Small intestine (tissue), 7 donors: Measurements from ENCODE around the gene ZFYVE27. TPM values are rescaled to one million over a fixed set of nuclear protein-coding genes. Genes with fewer than 3 reads are reported as not detected.
A peak's percentile ranks its signal among the peaks of the same experiment; 100 is the strongest.

Experiments used
- DNase-seq, 2 donors: peaks; one replicate each; pipeline versions ENCODE4 v3.0.0 to v3.0.0-alpha.2; 2013
- FAIRE-seq: peaks from 2 replicates; lab custom pipeline; 2012; peaks lifted over from hg19 to GRCh38; lab: Jason Lieb, UNC
- H3K27ac ChIP-seq, 3 donors: one replicate each; pipeline ENCODE4 v1.5.1; 2013; ENCODE audit warnings: low read length in 2 of 3, mild to moderate bottlenecking in 2 of 3, control low read depth in 1 of 3, inconsistent platforms in 1 of 3, low read depth in 1 of 3, moderate library complexity in 1 of 3
- H3K27me3 ChIP-seq, 3 donors: one replicate each; pipeline ENCODE4 v1.6.1; 2013; ENCODE audit warnings: low read length in 3 of 3, inconsistent platforms in 1 of 3; ENCODE audit not compliant: control insufficient read depth in 3 of 3, insufficient read depth in 3 of 3
- H3K36me3 ChIP-seq, 3 donors: one replicate each; pipeline ENCODE4 v1.6.1; 2013; ENCODE audit warnings: low read length in 3 of 3, inconsistent platforms in 1 of 3, low read depth in 1 of 3, mild to moderate bottlenecking in 1 of 3, moderate library complexity in 1 of 3; ENCODE audit not compliant: control insufficient read depth in 3 of 3, insufficient read depth in 2 of 3
- H3K4me1 ChIP-seq, 3 donors: one replicate each; pipeline ENCODE4 v1.6.1; 2013; ENCODE audit warnings: low read length in 2 of 3, inconsistent platforms in 1 of 3, low read depth in 1 of 3, mild to moderate bottlenecking in 1 of 3, moderate library complexity in 1 of 3; ENCODE audit not compliant: control insufficient read depth in 3 of 3, insufficient read depth in 2 of 3
- H3K4me3 ChIP-seq, 3 donors: one replicate each; pipeline ENCODE4 v1.5.1; 2013; ENCODE audit warnings: low read length in 3 of 3, control low read depth in 1 of 3, inconsistent platforms in 1 of 3, low read depth in 1 of 3, mild to moderate bottlenecking in 1 of 3, moderate library complexity in 1 of 3
- H3K9me3 ChIP-seq, 2 donors: one replicate each; pipeline ENCODE4 v1.6.1; 2013; ENCODE audit warnings: low read depth in 1 of 2, low read length in 1 of 2; ENCODE audit not compliant: control insufficient read depth in 2 of 2, insufficient read depth in 1 of 2
- WGBS, 3 donors: extraction: QIAGEN DNeasy Blood & Tissue Kit; methylation state at CpG; one replicate each; pipeline ENCODE4 v1.1.7; 2013; 5-methylcytosine and 5-hydroxymethylcytosine counted together
- polyA plus RNA-seq, 4 donors: library from polyadenylated mRNA; stranded (reverse) in 3 of 4; unstranded in 1 of 4; fragments of 200-250 nt in 3 of 4; fragments of 120-200 nt in 1 of 4; gene quantifications; one replicate each; pipeline versions ENCODE4 v1.2.1 to v1.2.3, GENCODE V29; 2013
- donor health status: healthy with polysubstance abuse.
- donor health status: control.
- donor health status: control.
- donor health status: Bipolar disorder and iron deficiency.
- donor health status: healthy.

Gene ZFYVE27
- polyA plus RNA-seq, 4 donors, result 21.6 to 53.9 (median 29.7) TPM

DNA sequence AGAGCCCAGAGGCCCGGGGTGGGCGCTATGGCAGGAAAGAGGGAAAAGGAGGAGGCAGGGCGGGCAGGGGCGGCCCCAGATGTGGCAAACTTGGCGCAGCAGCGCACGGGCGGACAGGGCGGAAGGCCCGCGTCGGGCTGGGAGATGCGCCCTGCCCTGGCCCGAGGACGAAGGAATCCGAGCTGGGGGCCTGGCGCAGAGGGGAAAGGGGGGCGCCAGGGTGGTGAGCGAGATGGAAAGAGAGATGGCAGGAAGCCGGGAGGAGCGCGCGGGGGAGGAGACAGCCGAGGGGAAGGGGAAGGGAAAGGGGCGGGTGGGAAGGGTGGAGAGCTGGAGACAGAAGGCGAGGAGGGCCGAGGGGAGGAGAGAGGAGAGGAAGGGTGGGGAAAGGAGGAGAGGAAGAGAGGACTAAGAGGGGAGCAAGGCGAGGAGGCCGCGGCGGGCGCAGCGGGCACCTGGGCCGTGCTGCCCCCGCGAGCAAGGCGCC is 23.5 kb upstream of the ZFYVE27 start, which contains the start of gene MARVELD1:
Gene MARVELD1 (plus strand): TSS at position 392 of the 487 bp plus-strand sequence. CDS start 147 bp downstream, outside the sequence.
- peak in 1 of 2 donors; percentile 87 for DNase-seq

DNA sequence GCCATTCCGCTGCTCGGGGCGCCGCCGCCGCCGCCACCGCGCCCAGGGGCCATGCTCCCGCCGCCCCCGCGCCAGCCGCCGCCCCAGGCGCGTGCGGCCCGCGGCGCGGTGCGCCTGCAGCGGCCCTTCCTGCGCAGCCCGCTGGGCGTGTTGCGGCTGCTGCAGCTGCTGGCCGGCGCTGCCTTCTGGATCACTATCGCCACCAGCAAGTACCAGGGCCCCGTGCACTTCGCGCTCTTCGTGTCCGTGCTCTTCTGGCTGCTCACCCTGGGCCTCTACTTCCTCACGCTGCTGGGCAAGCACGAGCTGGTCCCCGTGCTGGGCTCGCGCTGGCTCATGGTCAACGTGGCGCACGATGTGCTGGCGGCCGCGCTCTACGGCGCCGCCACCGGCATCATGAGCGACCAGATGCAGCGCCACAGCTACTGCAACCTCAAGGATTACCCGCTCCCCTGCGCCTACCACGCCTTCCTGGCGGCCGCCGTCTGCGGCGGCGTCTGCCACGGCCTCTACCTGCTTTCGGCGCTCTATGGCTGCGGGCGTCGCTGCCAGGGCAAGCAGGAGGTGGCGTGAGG is 23.0 kb upstream of the ZFYVE27 start:
- Histone ChIP-seq H3K36me3 (peaks cover 0 to 22% (median 0%) of the 10 kb centered on the region in 3 donors), H3K4me1 (peaks cover 4 to 32% (median 5%) of the 10 kb centered on the region in 3 donors), H3K4me3 (peak overlapping the region; percentile 58 to 65 (median 61)), H3K27ac (peak overlapping the region; percentile 62 to 94 (median 83)), H3K9me3 (no peaks in the 10 kb centered on the region), H3K27me3 (no peaks in the 10 kb centered on the region)
- 0 to 1% (median 0%) methylated on average over 38 to 69 of the region's 69 CpGs for WGBS, 3 donors
- DNase-seq (peak; percentile 67 to 93), FAIRE-seq (no peak)

More for the DNA sequence above, 23.5 kb upstream of the ZFYVE27 start, which contains the start of gene MARVELD1:
- H3K4me3 ChIP-seq, result peak within 1 kb of the TSS; percentile 58 to 65 (median 61)
- peaks cover 4 to 27% (median 4%) of the 10 kb centered on the region in 3 donors for H3K4me1 ChIP-seq
- H3K9me3 ChIP-seq, result no peaks in the 10 kb centered on the region
- WGBS, 3 donors, result 6 to 25% (median 6%) methylated on average over 15 to 37 of the region's 37 CpGs
- FAIRE-seq, result no peak
- H3K27ac ChIP-seq, result peak within 1 kb of the TSS; percentile 62 to 94 (median 83)
- peaks cover 0 to 20% (median 0%) of the 10 kb centered on the region in 3 donors for H3K36me3 ChIP-seq
- H3K27me3 ChIP-seq, result no peaks in the 10 kb centered on the region

DNA sequence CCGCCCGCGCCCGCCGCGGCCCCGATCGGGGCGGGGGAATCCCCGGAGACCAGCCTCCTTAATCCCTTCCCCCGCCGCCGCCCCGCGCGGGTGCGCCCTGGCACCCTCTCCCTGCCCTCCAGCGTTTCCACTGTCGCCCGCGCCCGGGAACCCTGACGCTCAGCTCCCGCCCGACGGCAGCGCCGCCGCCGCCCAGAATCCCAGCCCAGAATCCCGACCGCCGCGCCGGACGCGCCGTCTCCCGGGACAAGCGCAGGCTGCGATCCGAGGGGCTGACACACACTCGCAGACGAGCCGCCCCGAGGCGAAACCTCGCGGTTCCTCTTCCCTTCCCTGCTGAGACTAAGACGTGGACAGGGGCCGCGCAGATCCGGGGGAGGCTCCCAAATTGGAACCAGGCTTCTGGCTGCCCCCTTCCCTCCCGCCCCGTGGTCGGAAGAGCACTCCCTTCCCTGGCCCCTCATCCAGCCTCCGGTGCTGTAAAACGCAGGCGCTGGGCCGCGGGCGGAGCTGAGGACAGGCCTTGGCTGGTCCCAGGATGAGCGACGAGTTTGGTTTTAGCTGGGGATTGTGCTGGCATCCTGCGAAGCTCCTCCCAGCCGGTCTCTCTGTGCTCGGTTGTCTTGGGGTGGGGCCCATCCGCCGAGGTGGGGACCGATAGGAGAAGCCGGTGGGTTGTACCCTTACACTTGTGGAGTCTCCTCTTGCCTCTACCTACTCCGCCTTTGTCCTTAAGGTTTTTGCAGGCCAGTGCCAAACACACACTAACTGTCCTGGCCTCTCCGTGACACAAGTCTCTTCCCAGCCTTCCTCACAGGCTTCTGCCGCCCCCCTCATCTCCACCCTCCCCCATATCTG is 22.3 kb upstream of the ZFYVE27 start:
- WGBS, 3 donors, result 4 to 8% (median 7%) methylated on average over 49 to 74 of the region's 74 CpGs
- Histone ChIP-seq H3K36me3 (peaks cover 0 to 26% (median 0%) of the 10 kb centered on the region in 3 donors), H3K27me3 (no peaks in the 10 kb centered on the region), H3K27ac (peak overlapping the region; percentile 62 to 94 (median 83)), H3K9me3 (no peaks in the 10 kb centered on the region), H3K4me1 (peaks cover 5 to 39% (median 8%) of the 10 kb centered on the region in 3 donors), H3K4me3 (peak overlapping the region; percentile 58 to 65 (median 61))
- DNase-seq (peak in 1 of 2 donors; percentile 33), FAIRE-seq (no peak)

DNA sequence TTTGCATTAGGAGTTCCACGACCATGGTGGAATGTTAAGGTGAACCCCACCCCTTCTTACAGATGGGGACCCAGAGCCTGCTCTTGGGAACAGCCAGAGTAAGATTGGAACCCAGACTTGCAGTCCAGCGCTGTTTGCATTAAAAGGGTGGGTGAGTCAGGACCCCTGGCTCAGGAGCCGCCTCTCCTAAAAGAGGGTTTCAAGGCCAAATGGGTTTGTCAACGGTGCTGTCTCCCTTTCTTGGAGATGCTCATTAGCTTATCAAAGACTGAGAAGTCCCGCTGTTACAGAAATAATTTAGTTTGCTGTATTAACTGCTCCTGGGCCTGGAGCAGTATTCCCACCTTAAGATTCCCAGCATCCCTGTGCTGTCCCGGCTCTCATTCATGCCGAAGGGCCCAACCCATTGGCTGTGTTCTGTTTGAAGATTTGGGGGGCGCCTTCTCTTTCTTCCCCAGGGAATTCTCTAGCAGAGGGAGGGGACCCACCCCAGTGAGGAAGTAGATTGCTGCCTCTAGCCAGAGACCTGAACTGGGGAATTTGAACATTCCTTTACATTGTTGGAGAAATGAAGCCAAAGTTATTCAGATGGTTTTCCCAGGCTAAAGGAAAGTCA is 21.6 kb upstream of the ZFYVE27 start:
- peaks cover 0 to 26% (median 0%) of the 10 kb centered on the region in 3 donors for H3K36me3 ChIP-seq
- DNase-seq, result no peak
- H3K4me3 ChIP-seq, result peak overlapping the region in 1 of 3 donors; percentile 65
- H3K27me3 ChIP-seq, result no peaks in the 10 kb centered on the region
- WGBS, 3 donors, result 64 to 75% (median 71%) methylated on average over 8 of the region's 8 CpGs
- peaks cover 5 to 40% (median 9%) of the 10 kb centered on the region in 3 donors for H3K4me1 ChIP-seq
- H3K9me3 ChIP-seq, result no peaks in the 10 kb centered on the region
- no peak for FAIRE-seq
- H3K27ac ChIP-seq, result peak overlapping the region in 2 of 3 donors; percentile 83 to 94

DNA sequence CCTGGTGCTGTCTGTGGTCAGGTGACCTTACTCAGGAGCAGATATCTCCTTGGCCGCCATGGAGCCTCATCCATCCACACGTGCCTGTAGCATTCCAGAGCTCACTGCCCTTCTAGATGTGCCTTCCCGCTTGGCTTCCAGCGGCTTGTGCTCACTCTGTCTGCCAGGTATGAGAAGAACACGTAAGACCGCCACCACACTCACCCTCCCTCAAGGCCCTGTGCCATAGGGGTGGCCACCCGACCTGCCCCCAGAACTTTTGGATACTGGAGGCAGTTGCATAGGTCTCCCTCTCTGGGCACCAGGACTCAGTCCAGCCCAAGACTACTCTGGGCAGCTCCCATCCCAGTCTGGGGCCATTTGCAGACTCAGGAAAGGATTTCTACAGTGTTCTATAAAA is 19.3 kb upstream of the ZFYVE27 start:
- H3K27ac ChIP-seq, result peak overlapping the region in 2 of 3 donors; percentile 58 to 81
- DNase-seq (no peak), FAIRE-seq (no peak)
- no peaks in the 10 kb centered on the region for H3K9me3 ChIP-seq
- WGBS, 3 donors, result 89 to 90% (median 89%) methylated on average over 7 of the region's 7 CpGs
- peaks cover 0 to 26% (median 0%) of the 10 kb centered on the region in 3 donors for H3K36me3 ChIP-seq
- peaks cover 5 to 44% (median 9%) of the 10 kb centered on the region in 3 donors for H3K4me1 ChIP-seq
- H3K4me3 ChIP-seq, result no peak overlapping the region
- no peaks in the 10 kb centered on the region for H3K27me3 ChIP-seq

DNA sequence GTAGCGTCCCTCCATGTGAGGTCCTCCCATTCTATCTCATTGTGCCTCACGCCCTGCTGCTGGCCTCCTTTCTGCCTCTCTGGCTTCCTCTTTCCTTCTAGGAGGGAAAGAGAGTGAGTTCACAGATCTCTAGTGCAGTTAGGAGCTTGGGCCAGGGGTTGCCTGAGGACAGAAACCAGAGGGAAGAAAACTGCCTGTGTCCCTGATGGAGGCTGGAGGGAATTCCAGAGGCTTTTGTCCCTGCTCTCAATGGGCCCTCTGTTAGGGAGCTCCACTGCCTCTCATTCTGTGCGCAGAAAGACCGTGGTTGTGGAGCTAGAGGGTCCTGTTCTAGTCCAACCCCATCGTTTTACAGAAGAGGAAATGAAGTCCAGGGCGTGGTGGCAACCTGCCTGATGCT is 18.8 kb upstream of the ZFYVE27 start:
- peaks cover 0 to 26% (median 0%) of the 10 kb centered on the region in 3 donors for H3K36me3 ChIP-seq
- FAIRE-seq, result no peak
- 30 to 55% (median 53%) methylated on average over 6 of the region's 6 CpGs for WGBS, 3 donors
- H3K9me3 ChIP-seq, result no peaks in the 10 kb centered on the region
- no peak for DNase-seq
- no peak overlapping the region for H3K4me3 ChIP-seq
- peak overlapping the region; percentile 55 to 81 (median 58) for H3K27ac ChIP-seq
- peaks cover 5 to 39% (median 9%) of the 10 kb centered on the region in 3 donors for H3K4me1 ChIP-seq
- no peaks in the 10 kb centered on the region for H3K27me3 ChIP-seq

DNA sequence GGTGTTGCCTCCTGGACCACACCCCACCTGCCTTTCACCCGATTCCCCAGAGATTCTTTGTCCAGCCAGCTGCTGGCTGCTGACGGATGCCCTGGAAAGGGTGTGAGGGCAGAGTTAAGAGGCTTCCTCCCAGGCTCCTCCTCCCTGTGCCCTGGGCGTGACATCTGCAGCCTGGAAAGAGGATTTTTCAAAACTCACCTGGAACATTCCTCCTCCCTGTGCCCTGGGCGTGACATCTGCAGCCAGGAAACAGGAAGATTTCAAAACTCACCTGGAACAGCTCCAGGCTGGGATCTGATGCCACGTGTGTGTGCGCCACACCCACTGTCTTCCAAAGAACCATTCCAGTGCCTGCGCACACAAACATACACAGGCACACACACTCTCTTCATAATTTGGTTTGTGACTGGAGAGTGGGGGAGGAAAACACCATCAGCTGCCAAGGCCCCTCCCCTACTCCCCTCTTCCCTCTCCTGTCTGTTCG is 18.2 kb upstream of the ZFYVE27 start:
- no peak for FAIRE-seq

More for the DNA sequence above, 18.2 kb upstream of the ZFYVE27 start:
- Histone ChIP-seq H3K27me3 (no peaks in the 10 kb centered on the region), H3K4me1 (peaks cover 3 to 37% (median 9%) of the 10 kb centered on the region in 3 donors), H3K9me3 (no peaks in the 10 kb centered on the region), H3K27ac (peak overlapping the region; percentile 55 to 81 (median 58)), H3K36me3 (peaks cover 0 to 26% (median 0%) of the 10 kb centered on the region in 3 donors), H3K4me3 (no peak overlapping the region)
- peak; percentile 98 to 99 for DNase-seq
- WGBS, 3 donors, result 13 to 31% (median 29%) methylated on average over 8 of the region's 8 CpGs
